Activated naive CD8-positive, alpha-beta T cell treated with anti-CD3 and anti-CD28 coated beads for 36 hours (primary cell): ENCODE results near the gene SCP2D1. TPM values are rescaled to one million over a fixed set of nuclear protein-coding genes. Genes with fewer than 3 reads are reported as not detected.
"Not testable (repeated sequence)": the region's sequence is repeated elsewhere in the genome, so short reads cannot be mapped to it uniquely, and the experiment has no call there.

Experiments
- DNase-seq: peaks from one replicate; pipeline ENCODE4 v3.0.0; 2021
- H3K27ac Mint-ChIP-seq: one replicate; pipeline ENCODE4 v1.8.0; 2022; ENCODE audit warnings: mild to moderate bottlenecking, moderate library complexity, mixed read lengths
- H3K27me3 Mint-ChIP-seq: one replicate; pipeline ENCODE4 v1.8.0; 2022; ENCODE audit warnings: mild to moderate bottlenecking, mixed read lengths
- H3K36me3 Mint-ChIP-seq: one replicate; pipeline ENCODE4 v1.8.0; 2021; ENCODE audit warnings: mild to moderate bottlenecking, mixed read lengths
- H3K4me1 Mint-ChIP-seq: one replicate; pipeline ENCODE4 v1.8.0; 2021; ENCODE audit warnings: mixed read lengths
- H3K4me3 Mint-ChIP-seq: one replicate; pipeline ENCODE4 v1.8.0; 2022; ENCODE audit warnings: mild to moderate bottlenecking, moderate library complexity, mixed read lengths
- H3K9me3 Mint-ChIP-seq: one replicate; pipeline ENCODE4 v1.8.0; 2022; ENCODE audit warnings: mixed read lengths
- total RNA-seq, 2 experiments: library from RNA; stranded (reverse); gene quantifications; one replicate each; pipeline ENCODE4 v1.2.3, GENCODE V29; 2021

Gene SCP2D1
- total RNA-seq = not detected

- no peak for DNase-seq
- Mint-ChIP-seq H3K9me3 (no peaks in the 10 kb centered on the region), H3K27me3 (peaks cover 4% of the 10 kb centered on the region), H3K4me3 (no peak within 1 kb of the TSS), H3K36me3 (no peaks in the 10 kb centered on the region), H3K4me1 (no peaks in the 10 kb centered on the region), H3K27ac (no peak within 1 kb of the TSS)
Measured at GRCh38 chr20:18813483-18813882, at the start of gene SCP2D1. Gene SCP2D1, plus strand, starts transcription at chr20:18813783. Its CDS starts 33 bp downstream, at chr20:18813816.

DNA sequence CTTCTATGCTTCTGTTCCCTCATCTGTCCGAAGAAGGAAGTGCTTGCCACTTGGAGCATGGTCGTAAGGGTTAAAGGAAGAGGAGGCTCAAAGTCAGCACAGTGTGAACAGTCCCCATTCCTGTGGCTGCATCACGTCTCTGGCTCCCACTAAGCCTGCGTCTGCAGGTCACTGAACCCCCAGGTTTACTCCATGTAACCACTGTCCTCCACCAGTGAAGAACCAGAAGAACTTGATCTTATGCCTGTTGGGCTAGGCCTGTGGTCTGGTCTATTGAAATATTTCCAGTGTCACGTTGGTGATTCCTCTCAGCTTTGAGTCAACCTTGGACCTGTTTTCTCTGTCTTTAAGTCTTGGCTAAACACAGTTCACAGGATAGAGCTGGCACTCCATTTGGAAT is 45.9 kb upstream of the SCP2D1 start:
- H3K4me1 Mint-ChIP-seq = no peaks in the 10 kb centered on the region
- no peak for DNase-seq

GRCh38 chr20:18773566-18773965 is 40.0 kb upstream of the SCP2D1 start:
- Mint-ChIP-seq H3K9me3 (no peaks in the 10 kb centered on the region), H3K27me3 (peaks cover 13% of the 10 kb centered on the region), H3K4me1 (no peaks in the 10 kb centered on the region), H3K4me3 (no peak overlapping the region), H3K36me3 (no peaks in the 10 kb centered on the region), H3K27ac (no peak overlapping the region)
- no peak for DNase-seq

More for the DNA sequence above, 45.9 kb upstream of the SCP2D1 start:
- Mint-ChIP-seq H3K36me3 (peaks cover 12% of the 10 kb centered on the region), H3K27me3 (no peaks in the 10 kb centered on the region), H3K27ac (no peak overlapping the region), H3K4me3 (no peak overlapping the region), H3K9me3 (peaks cover 1% of the 10 kb centered on the region)

DNA sequence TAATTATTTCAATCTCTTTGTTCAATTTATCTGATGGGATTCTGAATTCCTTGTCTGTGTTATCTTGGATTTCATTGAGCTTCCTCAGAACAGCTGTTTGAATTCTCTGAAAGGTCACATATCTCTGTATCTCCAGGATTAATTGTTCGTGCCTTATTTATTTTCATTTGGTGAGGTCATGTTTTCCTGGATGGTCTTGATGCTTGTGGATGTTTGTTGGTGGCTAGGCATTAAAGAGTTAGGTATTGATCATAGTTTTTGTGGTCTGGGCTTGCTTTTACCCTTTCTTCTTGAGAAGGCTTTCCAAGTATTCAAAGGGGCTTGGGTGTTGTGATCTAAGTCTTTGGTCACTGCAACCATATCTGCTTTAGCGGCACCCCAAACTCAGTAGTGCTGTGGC is 39.4 kb upstream of the SCP2D1 start:
- DNase-seq = no peak
- Mint-ChIP-seq H3K4me1 (no peaks in the 10 kb centered on the region), H3K27ac (no peak overlapping the region), H3K27me3 (peaks cover 13% of the 10 kb centered on the region), H3K9me3 (no peaks in the 10 kb centered on the region), H3K4me3 (no peak overlapping the region), H3K36me3 (no peaks in the 10 kb centered on the region)

- no peaks in the 10 kb centered on the region for H3K9me3 Mint-ChIP-seq
- H3K27me3 Mint-ChIP-seq = peaks cover 13% of the 10 kb centered on the region
- no peaks in the 10 kb centered on the region for H3K4me1 Mint-ChIP-seq
- H3K27ac Mint-ChIP-seq = no peak overlapping the region
- H3K36me3 Mint-ChIP-seq = no peaks in the 10 kb centered on the region
- no peak overlapping the region for H3K4me3 Mint-ChIP-seq
- no peak for DNase-seq
Measured at GRCh38 chr20:18775633-18776032, 38.0 kb upstream of the SCP2D1 start.

- H3K27me3 Mint-ChIP-seq = peaks cover 5% of the 10 kb centered on the region
- no peaks in the 10 kb centered on the region for H3K36me3 Mint-ChIP-seq
- DNase-seq = no peak
- no peaks in the 10 kb centered on the region for H3K9me3 Mint-ChIP-seq
- H3K27ac Mint-ChIP-seq = no peak overlapping the region
- H3K4me1 Mint-ChIP-seq = no peaks in the 10 kb centered on the region
- no peak overlapping the region for H3K4me3 Mint-ChIP-seq
Measured at GRCh38 chr20:18778690-18779392, 34.7 kb upstream of the SCP2D1 start.

GRCh38 chr20:18780385-18781130 is 33.0 kb upstream of the SCP2D1 start:
- H3K9me3 Mint-ChIP-seq = no peaks in the 10 kb centered on the region
- DNase-seq = no peak
- H3K27me3 Mint-ChIP-seq = peaks cover 5% of the 10 kb centered on the region
- H3K4me3 Mint-ChIP-seq = no peak overlapping the region
- H3K4me1 Mint-ChIP-seq = no peaks in the 10 kb centered on the region
- H3K27ac Mint-ChIP-seq = no peak overlapping the region
- no peaks in the 10 kb centered on the region for H3K36me3 Mint-ChIP-seq

DNA sequence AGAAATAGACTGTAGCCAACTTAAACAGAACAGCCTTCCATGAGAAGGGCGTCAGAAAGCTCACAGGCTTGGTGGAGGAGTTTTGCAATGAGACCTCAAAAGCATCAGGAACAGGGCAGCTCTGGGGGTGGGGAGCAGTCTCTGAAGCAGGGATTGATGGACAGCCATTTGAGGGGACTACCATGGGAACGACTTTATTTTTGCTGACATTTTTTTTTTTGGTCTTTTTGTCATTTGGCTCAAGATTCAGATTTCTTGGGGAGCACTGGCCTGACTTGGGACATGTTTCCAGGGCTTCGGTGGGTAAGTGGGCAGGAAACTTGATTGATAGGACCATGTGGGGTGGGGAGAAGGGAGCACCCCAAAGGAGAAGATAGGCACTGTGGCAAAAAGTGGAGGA is 32.1 kb upstream of the SCP2D1 start:
- peaks cover 8% of the 10 kb centered on the region for H3K27me3 Mint-ChIP-seq
- H3K36me3 Mint-ChIP-seq = peaks cover under 1% of the 10 kb centered on the region
- no peaks in the 10 kb centered on the region for H3K9me3 Mint-ChIP-seq
- H3K4me1 Mint-ChIP-seq = no peaks in the 10 kb centered on the region
- no peak for DNase-seq
- H3K4me3 Mint-ChIP-seq = no peak overlapping the region
- no peak overlapping the region for H3K27ac Mint-ChIP-seq

DNA sequence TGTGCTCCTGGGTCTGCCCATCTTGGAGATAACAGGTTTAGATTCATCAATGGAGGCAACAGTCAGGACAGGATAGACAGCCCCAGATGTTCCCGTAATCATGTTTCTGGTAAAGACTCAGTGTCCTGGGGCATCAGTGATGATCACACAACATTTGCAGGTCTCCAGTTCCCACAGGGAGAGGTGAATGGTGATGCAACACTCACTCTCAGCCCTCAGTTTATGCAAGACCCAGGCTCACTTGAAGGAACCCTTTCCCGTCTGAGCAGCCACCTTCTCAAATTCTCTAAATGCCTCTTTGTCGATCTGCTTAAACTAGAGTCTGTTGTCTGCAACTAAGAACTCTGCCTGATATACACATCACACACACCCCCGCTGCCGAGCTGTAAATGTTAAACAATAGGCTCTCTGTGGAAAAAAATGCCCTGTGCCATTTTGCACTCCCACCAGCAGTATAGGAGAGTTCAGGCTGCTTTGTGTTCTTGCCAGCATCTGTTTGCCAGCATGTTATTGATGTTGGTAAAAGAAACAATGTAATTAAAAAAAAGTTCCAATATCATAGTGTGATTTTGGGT is 30.1 kb upstream of the SCP2D1 start:
- H3K27ac Mint-ChIP-seq = no peak overlapping the region
- peaks cover 2% of the 10 kb centered on the region for H3K36me3 Mint-ChIP-seq
- no peaks in the 10 kb centered on the region for H3K4me1 Mint-ChIP-seq
- H3K27me3 Mint-ChIP-seq = peaks cover 8% of the 10 kb centered on the region
- H3K9me3 Mint-ChIP-seq = peaks cover 2% of the 10 kb centered on the region
- H3K4me3 Mint-ChIP-seq = no peak overlapping the region
- DNase-seq = no peak

DNA sequence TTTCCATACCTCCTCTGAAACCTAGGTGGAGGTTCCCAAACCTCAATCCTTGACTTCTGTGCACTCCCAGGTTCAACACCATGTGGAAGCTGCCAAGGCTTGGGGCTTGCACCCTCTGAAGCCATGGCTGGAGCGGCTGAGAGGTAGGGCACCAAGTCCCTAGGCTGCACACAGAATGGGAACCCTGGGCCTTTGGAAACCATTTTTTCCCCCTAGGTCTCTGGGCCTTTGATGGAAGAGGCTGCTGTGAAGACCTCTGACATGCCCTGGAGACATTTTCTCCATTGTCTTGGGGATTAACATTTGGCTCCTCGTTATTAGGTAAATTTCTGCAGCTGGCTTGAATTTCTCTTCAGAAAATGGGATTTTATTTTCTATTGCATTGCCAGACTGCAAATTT is 26.5 kb upstream of the SCP2D1 start:
- H3K36me3 Mint-ChIP-seq, H3K4me3 Mint-ChIP-seq, H3K27ac Mint-ChIP-seq, DNase-seq, H3K9me3 Mint-ChIP-seq, H3K4me1 Mint-ChIP-seq: not testable (repeated sequence)
- peaks cover 16% of the 10 kb centered on the region for H3K27me3 Mint-ChIP-seq

DNA sequence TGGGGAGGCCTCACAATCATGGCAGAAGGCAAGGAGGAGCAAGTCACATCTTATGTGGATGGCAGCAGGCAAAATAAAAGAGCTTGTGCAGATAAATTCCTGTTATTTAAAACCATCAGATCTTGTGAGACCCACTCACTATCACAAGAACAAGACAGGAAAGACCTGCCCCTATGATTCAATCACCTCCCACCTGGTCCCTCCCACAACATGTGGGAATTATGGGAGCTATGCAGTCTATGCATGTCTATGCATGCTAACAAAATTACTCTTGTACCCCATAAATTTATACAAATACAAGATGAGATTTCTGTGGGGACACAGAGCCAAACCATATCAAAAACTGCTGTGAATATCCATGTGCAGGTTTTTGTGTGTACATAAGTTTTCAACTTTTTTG is 25.6 kb upstream of the SCP2D1 start:
- Mint-ChIP-seq H3K4me1 (no peaks in the 10 kb centered on the region), H3K27ac (no peak overlapping the region), H3K4me3 (no peak overlapping the region), H3K27me3 (peaks cover 16% of the 10 kb centered on the region), H3K36me3 (peaks cover 2% of the 10 kb centered on the region), H3K9me3 (peaks cover 2% of the 10 kb centered on the region)
- no peak for DNase-seq

GRCh38 chr20:18790787-18791186 is 22.8 kb upstream of the SCP2D1 start:
- H3K4me3 Mint-ChIP-seq = no peak overlapping the region
- peaks cover 2% of the 10 kb centered on the region for H3K36me3 Mint-ChIP-seq
- peaks cover 2% of the 10 kb centered on the region for H3K9me3 Mint-ChIP-seq
- DNase-seq = no peak
- no peak overlapping the region for H3K27ac Mint-ChIP-seq
- peaks cover 12% of the 10 kb centered on the region for H3K27me3 Mint-ChIP-seq
- peaks cover 7% of the 10 kb centered on the region for H3K4me1 Mint-ChIP-seq

DNA sequence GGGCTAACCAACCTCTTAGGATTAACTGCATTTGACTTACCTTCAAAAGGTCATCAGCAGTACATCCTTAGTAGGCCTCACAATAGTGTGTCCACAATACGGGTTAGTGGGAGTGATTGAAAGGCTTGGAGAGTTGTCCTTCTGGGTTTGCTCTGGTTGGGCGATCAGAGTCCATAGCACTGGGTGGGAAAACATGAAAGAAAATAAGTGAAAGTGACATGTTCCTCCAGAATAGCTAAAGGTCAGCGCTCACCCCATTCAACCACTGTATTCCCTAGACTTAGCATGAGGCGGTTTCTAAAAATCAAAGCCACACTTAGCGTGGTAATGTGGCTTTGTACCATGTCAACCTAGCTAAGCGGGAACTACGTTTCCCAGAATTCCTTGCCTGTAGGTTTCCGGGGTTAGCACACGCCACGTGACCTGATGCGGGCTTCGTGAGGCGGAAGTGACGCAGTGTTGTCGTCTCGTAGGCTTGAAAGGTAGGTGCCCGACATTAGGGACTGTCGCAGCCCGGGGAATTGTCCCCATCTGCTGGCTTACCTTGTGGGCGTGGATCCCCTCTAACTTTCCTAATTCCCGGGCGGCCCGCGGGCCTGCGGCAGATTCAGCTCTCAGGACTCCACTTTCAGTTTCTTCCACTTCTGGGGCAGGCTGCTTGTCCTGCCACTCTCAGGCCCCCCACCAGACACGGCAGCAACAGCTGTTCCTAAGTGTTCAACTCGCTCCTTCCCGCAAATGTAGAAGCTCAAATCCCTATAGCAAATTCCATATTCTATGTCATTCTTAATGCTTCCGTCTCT is 19.8 kb upstream of the SCP2D1 start:
- Mint-ChIP-seq H3K27me3 (peaks cover 8% of the 10 kb centered on the region), H3K4me3 (peak overlapping the region; percentile 90), H3K27ac (peak overlapping the region; percentile 89), H3K36me3 (peaks cover 6% of the 10 kb centered on the region), H3K4me1 (peaks cover 7% of the 10 kb centered on the region), H3K9me3 (peaks cover 6% of the 10 kb centered on the region)
- peak; percentile 80 for DNase-seq

DNA sequence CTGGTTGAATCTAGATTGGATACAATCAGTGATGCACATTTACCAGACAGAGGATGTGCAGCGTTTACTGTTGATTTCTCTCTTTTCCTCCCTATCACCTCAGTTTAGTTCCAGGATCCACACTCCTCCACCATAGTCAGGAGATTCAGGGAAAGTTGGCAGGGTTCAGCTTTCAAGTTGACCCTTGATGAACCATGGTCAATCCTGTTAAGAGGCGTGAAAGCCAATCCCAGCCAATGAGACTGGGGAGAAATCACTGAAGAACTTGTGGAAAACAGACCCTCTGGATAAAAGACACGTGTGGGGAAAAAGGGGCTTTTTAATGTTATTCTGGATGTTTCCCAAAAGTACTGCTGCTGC is 19.2 kb upstream of the SCP2D1 start:
- H3K9me3 Mint-ChIP-seq = peaks cover 6% of the 10 kb centered on the region
- peak overlapping the region; percentile 90 for H3K4me3 Mint-ChIP-seq
- H3K4me1 Mint-ChIP-seq = peaks cover 7% of the 10 kb centered on the region
- H3K36me3 Mint-ChIP-seq = peaks cover 6% of the 10 kb centered on the region
- H3K27ac Mint-ChIP-seq = peak overlapping the region; percentile 89
- peaks cover 8% of the 10 kb centered on the region for H3K27me3 Mint-ChIP-seq
- no peak for DNase-seq

GRCh38 chr20:18795366-18795765 is 18.2 kb upstream of the SCP2D1 start:
- Mint-ChIP-seq H3K27ac (no peak overlapping the region), H3K9me3 (peaks cover 6% of the 10 kb centered on the region), H3K27me3 (peaks cover 8% of the 10 kb centered on the region), H3K4me3 (no peak overlapping the region), H3K4me1 (peaks cover 7% of the 10 kb centered on the region), H3K36me3 (peaks cover 6% of the 10 kb centered on the region)
- DNase-seq = no peak
